ENCODE measurements around the gene KCNH1.

The KCNH1 gene

GRCh38 chr1:210992837-210993236 lies 141.1 kb downstream of the KCNH1 start:
- DNase-seq: no peak

GRCh38 chr1:210989905-210990304 lies 144.0 kb downstream of the KCNH1 start:
- DNase-seq: no peak

- peak; percentile 10 for DNase-seq
These were observed 152.5 kb downstream of the KCNH1 start for GRCh38 chr1:210981490-210981889.

- DNase-seq: no peak
These were observed 153.9 kb downstream of the KCNH1 start for GRCh38 chr1:210980082-210980481.

GRCh38 chr1:210978974-210979354 lies 155.0 kb downstream of the KCNH1 start:
- no peak for DNase-seq

GRCh38 chr1:210978316-210978973 lies 155.5 kb downstream of the KCNH1 start:
- DNase-seq: no peak

GRCh38 chr1:210951279-210951678 lies 182.7 kb downstream of the KCNH1 start:
- DNase-seq: no peak

GRCh38 chr1:210949940-210950546 lies 183.9 kb downstream of the KCNH1 start:
- peak; percentile 18 for DNase-seq

GRCh38 chr1:210949489-210949888 lies 184.5 kb downstream of the KCNH1 start:
- DNase-seq: no peak

GRCh38 chr1:210949039-210949438 lies 184.9 kb downstream of the KCNH1 start:
- DNase-seq: no peak

GRCh38 chr1:210944252-210944651 lies 189.7 kb downstream of the KCNH1 start:
- no peak for DNase-seq

GRCh38 chr1:210942513-210942912 lies 191.4 kb downstream of the KCNH1 start:
- no peak for DNase-seq

- DNase-seq: no peak
These were observed 193.8 kb downstream of the KCNH1 start for GRCh38 chr1:210940081-210940617.

- DNase-seq: peak; percentile 20
These were observed 195.5 kb downstream of the KCNH1 start for GRCh38 chr1:210938416-210938925.

GRCh38 chr1:210937846-210938245 lies 196.1 kb downstream of the KCNH1 start:
- no peak for DNase-seq

- DNase-seq: no peak
These were observed 198.0 kb downstream of the KCNH1 start for GRCh38 chr1:210935905-210936304.

GRCh38 chr1:210932104-210932503 lies 201.8 kb downstream of the KCNH1 start:
- no peak for DNase-seq

GRCh38 chr1:210922666-210923065 lies 211.3 kb downstream of the KCNH1 start:
- DNase-seq: no peak

- no peak for DNase-seq
These were observed 212.9 kb downstream of the KCNH1 start for GRCh38 chr1:210920716-210921694.

GRCh38 chr1:210920258-210920657 lies 213.7 kb downstream of the KCNH1 start:
- no peak for DNase-seq

- DNase-seq: no peak
These were observed 215.1 kb downstream of the KCNH1 start for GRCh38 chr1:210918893-210919292.

- DNase-seq: no peak
These were observed 216.3 kb downstream of the KCNH1 start for GRCh38 chr1:210917560-210918169.

- DNase-seq: no peak
These were observed 217.4 kb downstream of the KCNH1 start for GRCh38 chr1:210916548-210916947.

Measured in fibroblast of upper back skin (primary cell).